GM23338 (cell line): Measurements from ENCODE around the gene MTAP. TPM values are rescaled to one million over a fixed set of nuclear protein-coding genes. Genes with fewer than 3 reads are reported as not detected.
A peak's percentile ranks its signal among the peaks of the same experiment; 100 is the strongest.

Experiments used
- ATAC-seq: fragments of 200-7000 bp; cut with Tn5 transposase; 3 replicates; pipeline ENCODE4 v1.9.1; 2020
- DNase-seq: peaks from one replicate; pipeline ENCODE4 v3.0.0-alpha.2; 2015; ENCODE audit warnings: low spot score
- H2AFZ ChIP-seq: fragments of 200-600 bp; sonication (generic); 2 replicates; pipeline ENCODE4 v1.8.0; 2016; ENCODE audit warnings: antibody characterized with exemption, mild to moderate bottlenecking, moderate library complexity
- H3F3A ChIP-seq: fragments of 200-600 bp; sonication (generic); replicated peaks from 2 replicates; pipeline ENCODE4 v1.8.0; 2017; ENCODE audit warnings: antibody characterized with exemption, mixed run types, low read depth
- H3K27ac ChIP-seq: fragments of 200-600 bp; sonication (generic); 2 replicates; pipeline ENCODE4 v1.6.1; 2016; ENCODE audit warnings: low read depth
- H3K27me3 ChIP-seq: fragments of 200-600 bp; sonication (generic); 2 replicates; pipeline ENCODE4 v1.8.0; 2016; ENCODE audit warnings: mild to moderate bottlenecking, mixed run types, moderate library complexity; ENCODE audit not compliant: insufficient read depth
- H3K36me3 ChIP-seq: fragments of 200-600 bp; sonication (generic); 2 replicates; pipeline ENCODE4 v1.8.0; 2016; ENCODE audit warnings: mild to moderate bottlenecking; ENCODE audit not compliant: insufficient read depth
- H3K4me1 ChIP-seq: fragments of 200-600 bp; sonication (generic); 2 replicates; pipeline ENCODE4 v1.8.0; 2016; ENCODE audit warnings: mild to moderate bottlenecking, moderate library complexity; ENCODE audit not compliant: insufficient read depth
- H3K4me2 ChIP-seq: fragments of 200-600 bp; sonication (generic); 2 replicates; pipeline ENCODE4 v1.7.1; 2017; ENCODE audit warnings: mixed run types
- H3K4me3 ChIP-seq: fragments of 200-600 bp; sonication (generic); 2 replicates; pipeline ENCODE4 v1.6.1; 2016; ENCODE audit warnings: mixed run types
- H3K79me2 ChIP-seq: fragments of 200-600 bp; sonication (generic); replicated peaks from 2 replicates; pipeline ENCODE4 v1.8.0; 2017; ENCODE audit warnings: mild to moderate bottlenecking; ENCODE audit not compliant: insufficient read depth
- H3K9me2 ChIP-seq: fragments of 200-600 bp; sonication (generic); 2 replicates; pipeline ENCODE4 v1.8.0; 2017; ENCODE audit not compliant: insufficient read depth
- H4K20me1 ChIP-seq: fragments of 200-600 bp; sonication (generic); replicated peaks from 2 replicates; pipeline ENCODE4 v1.8.0; 2017; ENCODE audit warnings: mild to moderate bottlenecking; ENCODE audit not compliant: insufficient read depth
- H3K27ac Mint-ChIP-seq: 2 replicates; pipeline ENCODE4 v1.8.0; 2020; ENCODE audit warnings: inconsistent platforms, mild to moderate bottlenecking, moderate library complexity, mixed read lengths
- H3K27me3 Mint-ChIP-seq: 3 replicates; pipeline ENCODE4 v1.8.0; 2022; ENCODE audit warnings: low read depth, mild to moderate bottlenecking, moderate library complexity, mixed read lengths, inconsistent platforms; ENCODE audit not compliant: insufficient read depth, poor library complexity
- H3K36me3 Mint-ChIP-seq: 3 replicates; pipeline ENCODE4 v1.8.0; 2021; ENCODE audit warnings: low read depth, mild to moderate bottlenecking, inconsistent platforms, moderate library complexity, mixed read lengths
- H3K4me1 Mint-ChIP-seq: 3 replicates; pipeline ENCODE4 v1.8.0; 2020; ENCODE audit warnings: mild to moderate bottlenecking, inconsistent platforms, mixed read lengths
- H3K4me3 Mint-ChIP-seq: 3 replicates; pipeline ENCODE4 v1.8.0; 2021; ENCODE audit warnings: moderate library complexity, mild to moderate bottlenecking, inconsistent platforms, mixed read lengths
- H3K9me3 Mint-ChIP-seq: 3 replicates; pipeline ENCODE4 v1.8.0; 2020; ENCODE audit warnings: moderate library complexity, mild to moderate bottlenecking, inconsistent platforms, mixed read lengths
- CREB1 ChIP-seq: fragments of 250-450 bp; sonication (Bioruptor Pico); IDR thresholded peaks from 2 replicates; pipeline ENCODE4 v1.5.0; 2020; ENCODE audit warnings: low read depth, mild to moderate bottlenecking, moderate library complexity
- EZH2phosphoT487 ChIP-seq: fragments of 200-600 bp; sonication (generic); IDR thresholded peaks from one replicate; pipeline ENCODE4 v1.8.1; 2018; ENCODE audit warnings: antibody characterized with exemption; ENCODE audit not compliant: unreplicated experiment
- JUNB ChIP-seq: IDR thresholded peaks from one replicate; pipeline ENCODE4 v1.6.1; 2016; ENCODE audit warnings: antibody characterized with exemption; ENCODE audit not compliant: unreplicated experiment
- NANOG ChIP-seq: IDR thresholded peaks from 2 replicates; pipeline ENCODE4 v1.6.1; 2016; ENCODE audit warnings: antibody characterized with exemption, borderline replicate concordance
- POLR2AphosphoS5 ChIP-seq: IDR thresholded peaks from 2 replicates; pipeline ENCODE4 v1.6.1; 2016; ENCODE audit warnings: antibody characterized with exemption, low read depth
- STAT1 ChIP-seq: IDR thresholded peaks from one replicate; pipeline ENCODE4 v1.6.1; 2016; ENCODE audit warnings: antibody characterized with exemption; ENCODE audit not compliant: unreplicated experiment
- ZNF114 ChIP-seq: fragments of 250-450 bp; sonication (Bioruptor Pico); IDR thresholded peaks from 2 replicates; pipeline ENCODE4 v1.5.0; 2020; ENCODE audit warnings: mild to moderate bottlenecking, moderate library complexity
- ZNF331 ChIP-seq: fragments of 250-450 bp; sonication (Bioruptor Pico); IDR thresholded peaks from 2 replicates; pipeline ENCODE4 v1.5.0; 2020; ENCODE audit warnings: low read depth, mild to moderate bottlenecking, moderate library complexity
- polyA plus RNA-seq: library from polyadenylated mRNA; unstranded; fragments of >200 nt; fragmentation: Nextera tagmentation; extraction: Ambion mirVana; gene quantifications from 2 replicates; pipeline ENCODE4 v1.2.1, GENCODE V29; 2016
- total RNA-seq: library from RNA; depleted of rRNA; stranded (reverse); fragments of >200 nt; shearing (Covaris generic); gene quantifications from 2 replicates; pipeline ENCODE4 v1.2.3, GENCODE V29; 2014
- TF ChIP-seq, protein P1 (sequence below), 2 experiments: fragments of 200-600 bp in 1 of 2; sonication (generic) in 1 of 2; conservative IDR thresholded peaks; 2 replicates each; pipeline versions ENCODE4 v1.5.1 to v1.6.1; 2016 to 2017; ENCODE audit warnings: antibody characterized with exemption in 2 of 2, low read depth in 2 of 2, mild to moderate bottlenecking in 2 of 2, moderate library complexity in 1 of 2
- TF ChIP-seq, protein P2 (sequence below): IDR thresholded peaks from 2 replicates; pipeline ENCODE4 v1.6.1; 2016; ENCODE audit warnings: antibody characterized with exemption

The MTAP gene
- total and polyA plus RNA-seq, 2 experiments from 2014 or later, result 61.8 to 70.0 TPM

- no peak overlapping the region for H3K4me3 Mint-ChIP-seq
- Histone ChIP-seq H3K27ac (no peak overlapping the region), H4K20me1 (peaks cover 39% of the 10 kb centered on the region), H2AFZ (no peak overlapping the region), H3K27me3 (no peaks in the 10 kb centered on the region), H3K4me2 (no peak overlapping the region), H3K36me3 (peaks cover 47% of the 10 kb centered on the region), H3K4me1 (no peaks in the 10 kb centered on the region), H3K9me2 (no peaks in the 10 kb centered on the region), H3K4me3 (no peak overlapping the region), H3K79me2 (peaks cover 6% of the 10 kb centered on the region; the same call in 1 of the 2 replicates), H3F3A (0 out of 2 replicates have a peak, but pooled peaks cover 5% of the 10 kb centered on the region)
- no peak overlapping the region for H3K27ac Mint-ChIP-seq
- H3K27me3 Mint-ChIP-seq, result peaks cover 1% of the 10 kb centered on the region
- H3K9me3 Mint-ChIP-seq, result no peaks in the 10 kb centered on the region
- no peaks in the 10 kb centered on the region for H3K4me1 Mint-ChIP-seq
- TF ChIP-seq ZNF331 (CRISPR knock-in tag), result no peak
- TF ChIP-seq, protein P1, sequence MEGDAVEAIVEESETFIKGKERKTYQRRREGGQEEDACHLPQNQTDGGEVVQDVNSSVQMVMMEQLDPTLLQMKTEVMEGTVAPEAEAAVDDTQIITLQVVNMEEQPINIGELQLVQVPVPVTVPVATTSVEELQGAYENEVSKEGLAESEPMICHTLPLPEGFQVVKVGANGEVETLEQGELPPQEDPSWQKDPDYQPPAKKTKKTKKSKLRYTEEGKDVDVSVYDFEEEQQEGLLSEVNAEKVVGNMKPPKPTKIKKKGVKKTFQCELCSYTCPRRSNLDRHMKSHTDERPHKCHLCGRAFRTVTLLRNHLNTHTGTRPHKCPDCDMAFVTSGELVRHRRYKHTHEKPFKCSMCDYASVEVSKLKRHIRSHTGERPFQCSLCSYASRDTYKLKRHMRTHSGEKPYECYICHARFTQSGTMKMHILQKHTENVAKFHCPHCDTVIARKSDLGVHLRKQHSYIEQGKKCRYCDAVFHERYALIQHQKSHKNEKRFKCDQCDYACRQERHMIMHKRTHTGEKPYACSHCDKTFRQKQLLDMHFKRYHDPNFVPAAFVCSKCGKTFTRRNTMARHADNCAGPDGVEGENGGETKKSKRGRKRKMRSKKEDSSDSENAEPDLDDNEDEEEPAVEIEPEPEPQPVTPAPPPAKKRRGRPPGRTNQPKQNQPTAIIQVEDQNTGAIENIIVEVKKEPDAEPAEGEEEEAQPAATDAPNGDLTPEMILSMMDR (conservative IDR thresholded peaks at IDR 0.05; ENCODE audit: low read depth in 2 of 2), result no peak
- TF ChIP-seq, protein P2, sequence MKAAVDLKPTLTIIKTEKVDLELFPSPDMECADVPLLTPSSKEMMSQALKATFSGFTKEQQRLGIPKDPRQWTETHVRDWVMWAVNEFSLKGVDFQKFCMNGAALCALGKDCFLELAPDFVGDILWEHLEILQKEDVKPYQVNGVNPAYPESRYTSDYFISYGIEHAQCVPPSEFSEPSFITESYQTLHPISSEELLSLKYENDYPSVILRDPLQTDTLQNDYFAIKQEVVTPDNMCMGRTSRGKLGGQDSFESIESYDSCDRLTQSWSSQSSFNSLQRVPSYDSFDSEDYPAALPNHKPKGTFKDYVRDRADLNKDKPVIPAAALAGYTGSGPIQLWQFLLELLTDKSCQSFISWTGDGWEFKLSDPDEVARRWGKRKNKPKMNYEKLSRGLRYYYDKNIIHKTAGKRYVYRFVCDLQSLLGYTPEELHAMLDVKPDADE, result no peak
- no peak for TF ChIP-seq JUNB
- no peak for TF ChIP-seq ZNF114
- no peak for TF ChIP-seq CREB1 (CRISPR knock-in tag)
- no peak for TF ChIP-seq NANOG
- TF ChIP-seq POLR2AphosphoS5, result no peak
- ATAC-seq (no peak), DNase-seq (no peak)
- H3K36me3 Mint-ChIP-seq, result peaks cover 88% of the 10 kb centered on the region
Observed at GRCh38 chr9:21854594-21854993, 52.2 kb downstream of the MTAP start.

- H3K4me3 Mint-ChIP-seq, result no peak overlapping the region
- H3K4me1 Mint-ChIP-seq, result no peaks in the 10 kb centered on the region
- H3K79me2 ChIP-seq, result peaks cover 10% of the 10 kb centered on the region; the same call in 1 of the 2 replicates
- H3K36me3 ChIP-seq, result peaks cover 61% of the 10 kb centered on the region
- H3K4me1 ChIP-seq, result no peaks in the 10 kb centered on the region
- H3K9me3 Mint-ChIP-seq, result no peaks in the 10 kb centered on the region
- H3K9me2 ChIP-seq, result no peaks in the 10 kb centered on the region
- peaks cover 1% of the 10 kb centered on the region for H3K27me3 Mint-ChIP-seq
- no peak for ATAC-seq
- H2AFZ ChIP-seq, result no peak overlapping the region
- H4K20me1 ChIP-seq, result peaks cover 45% of the 10 kb centered on the region
- no peaks in the 10 kb centered on the region for H3K27me3 ChIP-seq
- no peak overlapping the region for H3K4me2 ChIP-seq
- H3F3A ChIP-seq, result 0 out of 2 replicates have a peak, but pooled peaks cover 5% of the 10 kb centered on the region
- no peak overlapping the region for H3K27ac Mint-ChIP-seq
- DNase-seq, result no peak
- H3K36me3 Mint-ChIP-seq, result peaks cover 89% of the 10 kb centered on the region
- H3K27ac ChIP-seq, result no peak overlapping the region
- H3K4me3 ChIP-seq, result no peak overlapping the region
- TF ChIP-seq STAT1 (no peak), EZH2phosphoT487 (peak; percentile 47), ZNF114 (no peak)
- TF ChIP-seq, protein P2, result no peak
Observed at GRCh38 chr9:21856301-21857094, 54.1 kb downstream of the MTAP start.
